H1 (cell line): ENCODE measurements around the gene MVP. TPM values are rescaled to one million over a fixed set of nuclear protein-coding genes. Genes with fewer than 3 reads are reported as not detected.

Experiments
- CTCF ChIA-PET: fragments of 300-600 bp; sonication (Branson Sonifier 250); formaldehyde crosslinking; loops from one replicate; lab custom pipeline; 2021; ENCODE audit not compliant: partially characterized antibody; lab: Charles Lee
- POLR2A ChIA-PET: fragments of 300-600 bp; sonication (Branson Sonifier 250); formaldehyde crosslinking; loops from one replicate; lab custom pipeline; 2021; ENCODE audit warnings: inconsistent platforms; ENCODE audit not compliant: partially characterized antibody; lab: Charles Lee
- DNase-seq, 2 experiments: peaks; one replicate each; pipeline versions ENCODE4 v3.0.0 to v3.0.0-alpha.2; 2010 to 2022; ENCODE audit warnings: low spot score in 2 of 2, low read depth in 1 of 2, mixed read lengths in 1 of 2
- FAIRE-seq: peaks from 2 replicates; lab custom pipeline; 2011; peaks lifted over from hg19 to GRCh38; lab: Jason Lieb, UNC
- H2AFZ ChIP-seq: 2 replicates; pipeline ENCODE4 v1.8.1; 2012; ENCODE audit warnings: low read length, inconsistent platforms
- H2AK5ac ChIP-seq: 2 replicates; pipeline ENCODE4 v1.6.1; 2013; ENCODE audit warnings: low read depth, low read length
- H2BK120ac ChIP-seq: replicated peaks from 2 replicates; pipeline ENCODE3; 2013; ENCODE audit warnings: low read depth, low read length, inconsistent platforms
- H2BK12ac ChIP-seq: 2 replicates; pipeline ENCODE4 v1.6.1; 2013; ENCODE audit warnings: low read depth, low read length
- H2BK15ac ChIP-seq: 2 replicates; pipeline ENCODE4 v1.6.1; 2013; ENCODE audit warnings: low read length
- H2BK20ac ChIP-seq: 2 replicates; pipeline ENCODE4 v1.6.1; 2013; ENCODE audit warnings: low read length
- H2BK5ac ChIP-seq: 2 replicates; pipeline ENCODE4 v1.6.1; 2013; ENCODE audit warnings: low read depth, low read length
- H3K14ac ChIP-seq: 2 replicates; pipeline ENCODE4 v1.6.1; 2013; ENCODE audit warnings: inconsistent platforms; ENCODE audit not compliant: insufficient read length
- H3K18ac ChIP-seq: 2 replicates; pipeline ENCODE4 v1.6.1; 2013; ENCODE audit warnings: low read length; ENCODE audit errors: extremely low read depth
- H3K23ac ChIP-seq: 2 replicates; pipeline ENCODE4 v1.6.1; 2013; ENCODE audit warnings: inconsistent platforms; ENCODE audit not compliant: insufficient read length
- H3K23me2 ChIP-seq: 2 replicates; pipeline ENCODE4 v1.6.1; 2013; ENCODE audit warnings: low read depth, low read length
- H3K27ac ChIP-seq: 2 replicates; pipeline ENCODE4 v1.6.1; 2011; ENCODE audit warnings: low read depth, low read length, inconsistent platforms
- H3K27me3 ChIP-seq, 4 experiments: replicated peaks in 1 of 4; 1 replicate in 1 of 4; 2 replicates in 3 of 4; pipeline versions ENCODE4 v1.6.1 to v1.8.1; 2011 to 2013; ENCODE audit warnings: low read length in 3 of 4, mild to moderate bottlenecking in 3 of 4, inconsistent platforms in 2 of 4, mixed read lengths in 2 of 4, moderate library complexity in 1 of 4; ENCODE audit not compliant: control insufficient read depth in 3 of 4, insufficient read depth in 3 of 4; ENCODE audit errors: extremely low read depth in 1 of 4
- H3K36me3 ChIP-seq, 4 experiments: 2 replicates each; pipeline versions ENCODE4 v1.6.1 to v1.8.1; 2011 to 2013; ENCODE audit warnings: mild to moderate bottlenecking in 4 of 4, low read length in 3 of 4, moderate library complexity in 2 of 4, control low read depth in 1 of 4, inconsistent platforms in 1 of 4; ENCODE audit not compliant: insufficient read depth in 4 of 4, control insufficient read depth in 2 of 4
- H3K4ac ChIP-seq: replicated peaks from 2 replicates; pipeline ENCODE3; 2013; ENCODE audit warnings: low read length, low read depth, mixed read lengths, inconsistent platforms; ENCODE audit not compliant: insufficient read length
- H3K4me1 ChIP-seq, 4 experiments: replicated peaks in 1 of 4; 1 replicate in 1 of 4; 2 replicates in 3 of 4; pipeline versions ENCODE4 v1.6.1 to v1.8.1; 2011 to 2013; ENCODE audit warnings: low read length in 3 of 4, inconsistent platforms in 2 of 4, mixed read lengths in 1 of 4; ENCODE audit not compliant: insufficient read depth in 4 of 4, control insufficient read depth in 3 of 4
- H3K4me2 ChIP-seq, 2 experiments: 2 replicates each; pipeline versions ENCODE4 v1.6.1 to v1.8.1; 2011 to 2013; ENCODE audit warnings: low read depth in 2 of 2, low read length in 2 of 2, control low read depth in 1 of 2, inconsistent platforms in 1 of 2, mild to moderate bottlenecking in 1 of 2; ENCODE audit not compliant: insufficient read depth in 1 of 2
- H3K4me3 ChIP-seq, 4 experiments: fragments of 200-600, 300-600 bp in 1 of 4; sonication (generic), shearing (Covaris generic), sonication (Bioruptor Twin) in 1 of 4; 2 replicates each; pipeline versions ENCODE4 v1.5.1 to v1.8.1; 2011 to 2016; ENCODE audit warnings: low read length in 4 of 4, low read depth in 3 of 4, control low read depth in 2 of 4, inconsistent platforms in 2 of 4, mild to moderate bottlenecking in 2 of 4, mixed read lengths in 1 of 4, moderate library complexity in 1 of 4; ENCODE audit not compliant: insufficient read depth in 2 of 4; ENCODE audit errors: extremely low read depth in 1 of 4
- H3K56ac ChIP-seq: replicated peaks from 2 replicates; pipeline ENCODE3; 2013; ENCODE audit warnings: low read depth, mild to moderate bottlenecking, mixed read lengths, low read length, inconsistent platforms; ENCODE audit not compliant: insufficient read length
- H3K79me1 ChIP-seq: 2 replicates; pipeline ENCODE4 v1.6.1; 2013; ENCODE audit warnings: low read depth, low read length, control low read depth
- H3K79me2 ChIP-seq, 2 experiments: 2 replicates each; pipeline versions ENCODE4 v1.6.1 to v1.8.1; 2012 to 2013; ENCODE audit warnings: low read length in 2 of 2, mild to moderate bottlenecking in 2 of 2, inconsistent platforms in 1 of 2; ENCODE audit not compliant: insufficient read depth in 2 of 2, control insufficient read depth in 1 of 2
- H3K9ac ChIP-seq, 4 experiments: replicated peaks in 1 of 4; 1 replicate in 1 of 4; 2 replicates in 3 of 4; pipeline versions ENCODE4 v1.6.1 to v1.8.1; 2011 to 2013; ENCODE audit warnings: low read depth in 3 of 4, low read length in 3 of 4, control low read depth in 2 of 4, mild to moderate bottlenecking in 2 of 4, moderate library complexity in 2 of 4, inconsistent platforms in 1 of 4; ENCODE audit errors: extremely low read depth in 1 of 4
- H3K9me3 ChIP-seq, 2 experiments: 2 replicates each; pipeline versions ENCODE4 v1.6.1 to v1.8.1; 2012 to 2013; ENCODE audit warnings: mild to moderate bottlenecking in 2 of 2, moderate library complexity in 2 of 2, control low read depth in 1 of 2, inconsistent platforms in 1 of 2, low read depth in 1 of 2, low read length in 1 of 2, mixed read lengths in 1 of 2; ENCODE audit not compliant: insufficient read depth in 2 of 2
- H4K20me1 ChIP-seq, 2 experiments: replicated peaks in 1 of 2; 2 replicates each; pipeline versions ENCODE3 to v1.8.1; 2011 to 2013; ENCODE audit warnings: inconsistent platforms in 2 of 2, low read length in 2 of 2, mild to moderate bottlenecking in 1 of 2; ENCODE audit not compliant: insufficient read depth in 2 of 2, control insufficient read depth in 1 of 2
- H4K5ac ChIP-seq: 2 replicates; pipeline ENCODE4 v1.6.1; 2013; ENCODE audit warnings: low read length, low read depth, mixed read lengths, inconsistent platforms; ENCODE audit not compliant: insufficient read length
- H4K8ac ChIP-seq: 2 replicates; pipeline ENCODE4 v1.8.0; 2013; ENCODE audit warnings: mild to moderate bottlenecking, moderate library complexity, low read length, inconsistent platforms; ENCODE audit not compliant: insufficient read depth; ENCODE audit errors: extremely low read depth
- H4K91ac ChIP-seq: replicated peaks from 2 replicates; pipeline ENCODE3; 2013; ENCODE audit warnings: low read length, mixed read lengths, inconsistent platforms; ENCODE audit not compliant: insufficient read length
- BRCA1 ChIP-seq: IDR thresholded peaks from 2 replicates; pipeline ENCODE4 v1.6.1; 2012; ENCODE audit warnings: low read depth, low read length, improper control_type of control experiment
- GABPA ChIP-seq: IDR thresholded peaks from 2 replicates; pipeline ENCODE4 v1.6.1; 2011; ENCODE audit warnings: mild to moderate bottlenecking, low read length, moderate library complexity, borderline replicate concordance; ENCODE audit not compliant: insufficient read depth
- MAX ChIP-seq: IDR thresholded peaks from 2 replicates; pipeline ENCODE4 v1.6.1; 2012; ENCODE audit warnings: inconsistent platforms
- RNF2 ChIP-seq: fragments of 200-900, 300-1000 bp; sonication (generic); IDR thresholded peaks from 2 replicates; pipeline ENCODE4 v1.7.1; 2016; ENCODE audit warnings: borderline replicate concordance, low read depth, mild to moderate bottlenecking, antibody characterized with exemption, low read length; ENCODE audit not compliant: poor library complexity, severe bottlenecking; ENCODE audit errors: missing control alignments
- TAF1 ChIP-seq: IDR thresholded peaks from 2 replicates; pipeline ENCODE4 v1.6.1; 2011; ENCODE audit warnings: mild to moderate bottlenecking, low read depth, low read length
- WGBS, 2 experiments: shearing (Covaris generic) in 1 of 2; methylation state at CpG; one replicate each; pipeline versions ENCODE4 v1.1.6 to v1.1.7; 2013 to 2015; ENCODE audit warnings: low lambda C conversion rate in 2 of 2, mixed read lengths in 2 of 2, inconsistent platforms in 1 of 2, low coverage in 1 of 2, missing lambda C conversion rate in 1 of 2; ENCODE audit not compliant: insufficient replicate concordance in 2 of 2, insufficient coverage in 1 of 2, insufficient read length in 1 of 2; ENCODE audit errors: extremely low coverage in 1 of 2, missing lambda C conversion rate in 1 of 2; 5-methylcytosine and 5-hydroxymethylcytosine counted together
- polyA plus RNA-seq, 7 experiments: library from polyadenylated mRNA; depleted of rRNA in 3 of 7; stranded (reverse) in 5 of 7; unstranded in 2 of 7; fragments of >200 nt in 5 of 7; fragments of 200-250 nt in 2 of 7; gene quantifications; 1 replicate in 5 of 7; 2 replicates in 1 of 7; 4 replicates in 1 of 7; pipeline versions ENCODE4 v1.2.1 to v1.2.3, GENCODE V29; 2011 to 2013; ENCODE audit warnings: missing spikeins in 2 of 7, mixed read lengths in 2 of 7
- total RNA-seq: library from RNA; stranded (reverse); fragmentation: NEBNext Ultra II Directional; extraction: Animal tissue kit (Norgen Biotek cat#: 25700); gene quantifications from 2 replicates; pipeline ENCODE4 v1.2.1, GENCODE V29; 2021

MVP gene
- total and polyA plus RNA-seq, 2 of the 8 experiments (the other 6 are each of a cell fraction or from before 2014, with no cell fraction given), result 1.9 TPM

DNA sequence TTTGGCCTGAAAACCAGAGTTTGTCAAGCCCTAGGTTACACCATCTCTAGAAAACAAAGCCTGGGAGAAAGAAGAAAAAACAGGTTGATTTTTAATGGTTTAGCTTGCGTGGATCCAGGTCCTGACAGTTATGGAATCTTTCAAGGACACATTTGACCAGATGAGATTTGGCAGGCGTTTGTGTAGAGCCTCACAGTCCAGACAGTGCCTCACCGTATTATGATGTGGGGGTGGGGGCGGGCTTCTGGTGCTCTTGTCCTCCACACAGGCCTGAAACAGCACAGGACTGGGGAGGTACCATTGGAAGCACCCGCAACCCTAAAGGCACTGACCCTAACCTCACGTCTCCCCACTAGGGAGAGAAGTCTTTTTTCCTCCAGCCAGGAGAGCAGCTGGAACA lies 19.6 kb downstream of the MVP start:
- H3K9ac ChIP-seq, result no peak overlapping the region
- no peak overlapping the region for H2BK5ac ChIP-seq
- no peaks in the 10 kb centered on the region; a peak in 1 of 7 replicates for H3K4me1 ChIP-seq
- ChIA-PET POLR2A (interaction anchor here (0.6 to 12.7 kb wide), 4 partner anchors 16 to 139 kb away, joined by 3 to 167 read pairs (median 3); partner anchors contain the start of genes MVP and PAGR1), CTCF (interaction anchor here (0.7 to 4.2 kb wide), 5 partner anchors 10 to 192 kb away, joined by 3 to 28 read pairs (median 6); partner anchors contain the start of genes MVP and TLCD3B)
- WGBS, 2 experiments, result 93% methylated on average over 6 of the region's 6 CpGs; no CpG with 5 or more reads in 1 of the 2 experiments
- FAIRE-seq, result no peak
- no peak overlapping the region for H2AK5ac ChIP-seq
- no peak overlapping the region for H2BK15ac ChIP-seq
- no peak overlapping the region for H4K91ac ChIP-seq
- no peak overlapping the region for H2AFZ ChIP-seq
- no peaks in the 10 kb centered on the region for H3K36me3 ChIP-seq
- no peak overlapping the region for H4K8ac ChIP-seq
- no peak overlapping the region for H3K27ac ChIP-seq
- no peaks in the 10 kb centered on the region for H3K79me1 ChIP-seq
- H3K14ac ChIP-seq, result no peak overlapping the region
- no peak overlapping the region for H3K56ac ChIP-seq
- no peak for DNase-seq
- H3K79me2 ChIP-seq, result no peaks in the 10 kb centered on the region
- TF ChIP-seq GABPA (no peak), BRCA1 (no peak), MAX (no peak), TAF1 (no peak), RNF2 (no peak)
- H2BK12ac ChIP-seq, result no peak overlapping the region
- H3K23ac ChIP-seq, result no peak overlapping the region
- H4K20me1 ChIP-seq, result no peaks in the 10 kb centered on the region
- no peak overlapping the region for H3K18ac ChIP-seq
- H3K23me2 ChIP-seq, result no peaks in the 10 kb centered on the region
- H3K27me3 ChIP-seq, result no peaks in the 10 kb centered on the region
- H2BK20ac ChIP-seq, result no peak overlapping the region
- H4K5ac ChIP-seq, result no peak overlapping the region
- no peak overlapping the region for H2BK120ac ChIP-seq
- H3K4me3 ChIP-seq, result no peak overlapping the region
- H3K4ac ChIP-seq, result no peak overlapping the region
- H3K9me3 ChIP-seq, result no peaks in the 10 kb centered on the region
- no peak overlapping the region for H3K4me2 ChIP-seq
